Liver (tissue), 9 donors: ENCODE results near the gene PTPRN2. TPM values are rescaled to one million over a fixed set of nuclear protein-coding genes. Genes with fewer than 3 reads are reported as not detected.

Experiments used
- DNase-seq: peaks from one replicate; pipeline ENCODE4 v3.0.0-alpha.2; 2017; ENCODE audit warnings: low spot score
- H3K27ac ChIP-seq, 2 donors: one replicate each; pipeline ENCODE4 v1.7.0; 2013; ENCODE audit warnings: inconsistent platforms in 2 of 2, low read length in 2 of 2, control low read depth in 1 of 2, low read depth in 1 of 2, mild to moderate bottlenecking in 1 of 2
- H3K27me3 ChIP-seq, 4 donors: one replicate each; pipeline versions ENCODE4 v1.6.1 to v1.7.0; 2013; ENCODE audit warnings: low read length in 3 of 4, inconsistent platforms in 1 of 4, mild to moderate bottlenecking in 1 of 4, moderate library complexity in 1 of 4; ENCODE audit not compliant: control insufficient read depth in 4 of 4, insufficient read depth in 4 of 4
- H3K36me3 ChIP-seq, 4 donors: one replicate each; pipeline versions ENCODE4 v1.6.1 to v1.7.0; 2013; ENCODE audit warnings: low read length in 3 of 4, mild to moderate bottlenecking in 3 of 4, low read depth in 1 of 4, moderate library complexity in 1 of 4; ENCODE audit not compliant: control insufficient read depth in 4 of 4, insufficient read depth in 3 of 4
- H3K4me1 ChIP-seq, 4 donors: one replicate each; pipeline versions ENCODE4 v1.6.1 to v1.7.0; 2013; ENCODE audit warnings: low read length in 3 of 4, mild to moderate bottlenecking in 3 of 4, moderate library complexity in 1 of 4; ENCODE audit not compliant: control insufficient read depth in 4 of 4, insufficient read depth in 4 of 4
- H3K4me3 ChIP-seq, 3 donors: one replicate each; pipeline versions ENCODE4 v1.6.1 to v1.7.0; 2013; ENCODE audit warnings: low read length in 3 of 3, control low read depth in 1 of 3, low read depth in 1 of 3, mild to moderate bottlenecking in 1 of 3
- H3K9ac ChIP-seq, 2 donors: one replicate each; pipeline ENCODE4 v1.7.0; 2013; ENCODE audit warnings: low read length in 2 of 2, mild to moderate bottlenecking in 2 of 2, moderate library complexity in 2 of 2, control low read depth in 1 of 2, low read depth in 1 of 2
- H3K9me3 ChIP-seq, 4 donors: one replicate each; pipeline versions ENCODE4 v1.6.1 to v1.7.0; 2013; ENCODE audit warnings: low read length in 3 of 4; ENCODE audit not compliant: control insufficient read depth in 4 of 4
- ATF3 ChIP-seq: IDR thresholded peaks from 2 replicates; pipeline ENCODE4 v1.6.1; 2016; ENCODE audit warnings: antibody characterized with exemption
- CTCF ChIP-seq: fragments of 150-350 bp; IDR thresholded peaks from 2 replicates; pipeline ENCODE4 v1.5.1; 2017; ENCODE audit warnings: improper control_type of control experiment, low read depth, low read length; ENCODE audit not compliant: missing input control
- EGR1 ChIP-seq, 2 donors: IDR thresholded peaks; 2 replicates each; pipeline ENCODE4 v1.6.1; 2016 to 2018; ENCODE audit warnings: antibody characterized with exemption in 2 of 2, low read depth in 2 of 2
- FOXA2 ChIP-seq: IDR thresholded peaks from 2 replicates; pipeline ENCODE4 v1.6.1; 2016; ENCODE audit warnings: antibody characterized with exemption
- GABPA ChIP-seq, 2 donors: IDR thresholded peaks in 1 of 2; conservative IDR thresholded peaks in 1 of 2; 2 replicates each; pipeline ENCODE4 v1.6.1; 2016; ENCODE audit warnings: antibody characterized with exemption in 2 of 2, mild to moderate bottlenecking in 1 of 2, moderate library complexity in 1 of 2
- HNF4A ChIP-seq, 2 donors: conservative IDR thresholded peaks; 2 replicates each; pipeline ENCODE4 v1.6.1; 2016; ENCODE audit warnings: antibody characterized with exemption in 2 of 2, mild to moderate bottlenecking in 2 of 2
- HNF4G ChIP-seq: IDR thresholded peaks from 2 replicates; pipeline ENCODE4 v1.6.1; 2016; ENCODE audit warnings: antibody characterized with exemption
- JUND ChIP-seq, 2 donors: IDR thresholded peaks; 2 replicates each; pipeline ENCODE4 v1.6.1; 2016; ENCODE audit warnings: antibody characterized with exemption in 2 of 2
- MAX ChIP-seq: IDR thresholded peaks from 2 replicates; pipeline ENCODE4 v1.6.1; 2016; ENCODE audit warnings: antibody characterized with exemption
- NR2F2 ChIP-seq: IDR thresholded peaks from 2 replicates; pipeline ENCODE4 v1.6.1; 2016; ENCODE audit warnings: antibody characterized with exemption
- RAD21 ChIP-seq, 2 donors: IDR thresholded peaks; 2 replicates each; pipeline ENCODE4 v1.6.1; 2016; ENCODE audit warnings: antibody characterized with exemption in 2 of 2, mild to moderate bottlenecking in 2 of 2
- REST ChIP-seq: IDR thresholded peaks from 2 replicates; pipeline ENCODE4 v1.6.1; 2016; ENCODE audit warnings: antibody characterized with exemption, mild to moderate bottlenecking
- RXRA ChIP-seq, 2 donors: IDR thresholded peaks; 2 replicates each; pipeline ENCODE4 v1.6.1; 2017 to 2018; ENCODE audit warnings: antibody characterized with exemption in 2 of 2, mild to moderate bottlenecking in 1 of 2
- TAF1 ChIP-seq: conservative IDR thresholded peaks from 2 replicates; pipeline ENCODE4 v1.6.1; 2016; ENCODE audit warnings: antibody characterized with exemption, mild to moderate bottlenecking
- ZBTB33 ChIP-seq: IDR thresholded peaks from 2 replicates; pipeline ENCODE4 v1.6.1; 2016; ENCODE audit warnings: antibody characterized with exemption
- WGBS: extraction: QIAGEN DNeasy Blood & Tissue Kit; methylation state at CpG from one replicate; pipeline ENCODE4 v1.1.7; 2013; 5-methylcytosine and 5-hydroxymethylcytosine counted together
- polyA plus RNA-seq, 2 donors: library from polyadenylated mRNA; stranded (reverse) in 1 of 2; unstranded in 1 of 2; fragments of 200-250 nt in 1 of 2; fragments of >200 nt in 1 of 2; fragmentation: Nextera tagmentation in 1 of 2; extraction: Ambion mirVana in 1 of 2; gene quantifications; one replicate each; pipeline versions ENCODE4 v1.2.1 to v1.2.3, GENCODE V29; 2013 to 2015
- total RNA-seq, 2 donors: library from RNA; depleted of rRNA; stranded (reverse); fragments of >200 nt; gene quantifications; one replicate each; pipeline ENCODE4 v1.2.3, GENCODE V29; 2014
- donor health status: healthy.
- donor health status: healthy.
- donor health status: healthy.
- donor health status: healthy.
- donor health status: healthy.

The PTPRN2 gene
- total and polyA plus RNA-seq, 4 donors = 0.75 to 1.9 (median 1.1) TPM

GRCh38 chr7:158187694-158187994 lies 400.0 kb downstream of the PTPRN2 start:
- Histone ChIP-seq H3K36me3 (no peaks in the 10 kb centered on the region), H3K4me1 (no peaks in the 10 kb centered on the region), H3K9ac (no peak overlapping the region), H3K27me3 (no peaks in the 10 kb centered on the region), H3K27ac (no peak overlapping the region), H3K4me3 (no peak overlapping the region), H3K9me3 (peaks cover 0 to 2% (median under 1%) of the 10 kb centered on the region in 4 donors)
- no peak for DNase-seq
- TF ChIP-seq ZBTB33 = no peak
- TF ChIP-seq FOXA2 = no peak
- no peak for TF ChIP-seq RXRA (IDR thresholded peaks at IDR 0.05)
- no peak for TF ChIP-seq CTCF
- TF ChIP-seq NR2F2 = no peak
- TF ChIP-seq REST = no peak
- no peak for TF ChIP-seq HNF4A (conservative IDR thresholded peaks at IDR 0.05)
- 87% methylated on average over 7 of the region's 7 CpGs for WGBS

GRCh38 chr7:158186864-158187693 lies 400.5 kb downstream of the PTPRN2 start:
- H3K36me3 ChIP-seq = no peaks in the 10 kb centered on the region
- no peak overlapping the region for H3K4me3 ChIP-seq
- TF ChIP-seq MAX = no peak
- no peak for DNase-seq
- no peak overlapping the region for H3K27ac ChIP-seq
- no peaks in the 10 kb centered on the region for H3K4me1 ChIP-seq
- H3K9me3 ChIP-seq = peaks cover 0 to 3% (median 2%) of the 10 kb centered on the region in 4 donors
- 81% methylated on average over 13 of the region's 13 CpGs for WGBS
- H3K9ac ChIP-seq = no peak overlapping the region
- no peaks in the 10 kb centered on the region for H3K27me3 ChIP-seq

- Histone ChIP-seq H3K4me1 (no peaks in the 10 kb centered on the region), H3K36me3 (no peaks in the 10 kb centered on the region), H3K27ac (no peak overlapping the region), H3K9ac (no peak overlapping the region), H3K4me3 (no peak overlapping the region), H3K9me3 (peaks cover 0 to 3% (median 2%) of the 10 kb centered on the region in 4 donors), H3K27me3 (no peaks in the 10 kb centered on the region)
- no peak for DNase-seq
- TF ChIP-seq RAD21 (IDR thresholded peaks at IDR 0.05) = no peak
- no peak for TF ChIP-seq TAF1
- no peak for TF ChIP-seq GABPA (IDR thresholded peaks at IDR 0.05 in 1 of 2, conservative IDR thresholded peaks at IDR 0.05 in 1 of 2)
- TF ChIP-seq HNF4A (conservative IDR thresholded peaks at IDR 0.05) = no peak
- TF ChIP-seq HNF4G = no peak
- TF ChIP-seq EGR1 (IDR thresholded peaks at IDR 0.05; ENCODE audit: low read depth in 2 of 2) = no peak
- no peak for TF ChIP-seq RXRA (IDR thresholded peaks at IDR 0.05)
- TF ChIP-seq JUND (IDR thresholded peaks at IDR 0.05) = no peak
- TF ChIP-seq ATF3 = no peak
- TF ChIP-seq ZBTB33 = no peak
- no peak for TF ChIP-seq FOXA2
- 93% methylated on average over 12 of the region's 12 CpGs for WGBS
Measured at GRCh38 chr7:158186406-158186805, 401.2 kb downstream of the PTPRN2 start.
